ENCODE data around the gene MINK1.
A peak's percentile ranks its signal among the peaks of the same experiment; 100 is the strongest.

The MINK1 gene

DNA sequence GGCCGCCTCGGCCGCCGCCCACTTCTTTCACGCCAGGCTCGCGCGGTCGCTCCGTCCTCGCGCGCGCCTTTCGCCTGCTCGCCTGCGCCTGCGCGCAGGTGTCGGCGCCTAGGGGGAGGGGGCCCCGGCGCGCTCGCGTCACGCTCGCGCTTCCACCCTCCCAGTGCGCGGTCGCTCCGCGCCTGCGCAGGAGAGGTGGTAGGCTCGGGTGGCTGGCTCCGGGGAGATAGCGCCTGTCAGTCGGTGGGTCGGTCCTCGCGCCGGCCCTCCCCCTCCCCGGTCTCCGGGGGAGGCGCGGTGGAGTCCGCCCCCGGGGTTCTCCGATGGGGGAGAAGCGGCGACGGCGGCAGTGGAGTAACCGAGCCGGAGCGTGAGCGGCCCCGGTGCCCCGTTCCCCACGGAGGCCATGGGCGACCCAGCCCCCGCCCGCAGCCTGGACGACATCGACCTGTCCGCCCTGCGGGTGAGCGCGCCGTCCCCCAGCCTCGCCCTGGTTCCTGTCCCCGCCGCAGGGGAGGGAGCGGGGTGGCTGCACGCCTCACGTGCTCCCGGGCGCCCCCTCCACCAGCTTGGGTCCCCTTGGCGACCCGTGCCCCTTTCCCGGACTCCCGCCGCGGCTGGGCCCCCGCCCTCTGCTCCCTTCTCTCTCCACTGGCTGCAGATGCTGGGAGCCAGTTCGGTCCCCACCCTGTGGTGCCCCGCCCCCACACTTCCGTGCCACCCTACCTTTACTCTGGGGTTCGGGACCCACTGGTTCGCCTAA is at the start of gene MINK1:
MINK1 (plus strand) TSS at position 163 of the 763 bp plus-strand sequence; CDS start at position 407, 244 bp downstream.
- peak; percentile 37 for DNase-seq

DNA sequence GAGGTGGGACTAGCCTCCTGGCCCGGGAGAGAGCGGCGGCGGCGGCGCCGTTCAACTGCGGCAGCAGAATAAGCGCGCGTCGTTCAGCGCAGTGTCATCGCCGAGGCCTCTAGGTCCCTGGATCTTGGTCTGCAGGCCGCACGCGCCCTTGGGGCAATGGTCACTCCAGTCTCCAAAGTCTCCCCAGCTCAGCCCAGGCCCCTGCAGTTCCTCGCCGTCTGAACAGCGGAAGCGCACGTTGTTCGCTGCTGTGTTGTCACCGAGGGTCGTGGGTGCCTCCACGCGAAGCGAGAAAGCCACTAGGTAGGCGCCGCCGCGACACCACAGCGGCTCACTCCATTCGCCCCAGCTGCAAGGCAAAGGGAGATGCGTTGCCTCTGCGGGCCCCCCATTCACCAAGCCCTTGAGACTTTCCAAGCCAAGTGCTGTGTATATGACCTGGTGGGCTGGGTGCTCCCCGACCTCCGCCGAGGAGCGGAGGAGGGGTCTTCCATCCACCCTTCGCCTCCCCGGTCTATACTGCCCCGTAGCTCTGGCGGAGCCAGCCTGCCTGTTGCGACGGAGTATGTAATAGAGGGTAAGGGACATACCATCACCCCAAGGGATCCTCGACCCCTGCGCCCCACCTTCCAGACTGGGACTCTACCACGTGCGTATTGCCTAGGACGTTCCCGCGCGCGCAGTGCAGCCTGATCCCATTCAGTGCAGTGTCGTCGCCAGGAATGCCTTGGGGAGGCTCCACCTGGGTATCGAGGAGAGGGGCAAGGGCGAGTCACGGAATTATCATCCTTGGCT is 47.6 kb upstream of the MINK1 start:
- no peak for DNase-seq

DNA sequence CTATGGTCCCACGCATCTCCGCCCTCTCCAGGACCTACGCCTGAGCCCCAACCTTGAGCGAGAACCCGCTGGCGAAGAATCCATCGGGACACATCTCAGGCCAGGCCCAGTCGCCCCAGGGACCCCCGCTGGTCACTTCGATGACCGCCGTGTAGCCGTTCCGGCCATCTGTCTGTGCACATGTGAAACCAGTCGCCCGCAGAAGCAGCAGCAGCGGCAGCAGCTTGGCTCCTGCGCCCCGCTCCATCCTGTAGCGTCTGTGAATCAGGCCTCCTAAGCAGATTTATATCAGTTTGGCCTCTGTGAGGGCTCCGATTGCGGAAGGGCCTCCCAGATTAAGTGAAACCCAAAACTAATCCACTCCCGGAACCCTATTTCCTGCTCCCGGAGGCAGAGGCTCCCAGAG is 47.0 kb upstream of the MINK1 start, which contains the start of gene VMO1:
VMO1 (minus strand) TSS at position 259 of the 406 bp plus-strand sequence; CDS start at position 247, 12 bp downstream.
- DNase-seq = no peak

DNA sequence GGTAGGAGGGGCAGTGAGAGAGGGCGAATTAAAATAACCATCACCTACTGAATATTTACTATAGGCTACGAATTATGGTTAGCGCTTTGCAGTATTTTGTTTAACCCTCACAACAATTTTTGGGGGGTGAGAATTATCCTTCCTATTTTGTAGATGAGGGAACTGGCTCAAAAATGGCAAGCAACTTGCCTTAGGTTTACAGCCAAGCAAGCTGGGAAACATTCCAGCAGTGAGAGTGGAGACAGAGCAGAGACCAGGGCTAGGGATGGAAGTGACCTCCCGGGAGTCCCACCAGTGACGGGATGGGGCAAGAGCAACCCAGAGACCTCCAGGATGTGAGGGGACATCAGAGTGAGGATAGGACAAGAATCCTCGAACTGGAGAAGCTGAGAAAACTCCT is 46.6 kb upstream of the MINK1 start:
- no peak for DNase-seq

DNA sequence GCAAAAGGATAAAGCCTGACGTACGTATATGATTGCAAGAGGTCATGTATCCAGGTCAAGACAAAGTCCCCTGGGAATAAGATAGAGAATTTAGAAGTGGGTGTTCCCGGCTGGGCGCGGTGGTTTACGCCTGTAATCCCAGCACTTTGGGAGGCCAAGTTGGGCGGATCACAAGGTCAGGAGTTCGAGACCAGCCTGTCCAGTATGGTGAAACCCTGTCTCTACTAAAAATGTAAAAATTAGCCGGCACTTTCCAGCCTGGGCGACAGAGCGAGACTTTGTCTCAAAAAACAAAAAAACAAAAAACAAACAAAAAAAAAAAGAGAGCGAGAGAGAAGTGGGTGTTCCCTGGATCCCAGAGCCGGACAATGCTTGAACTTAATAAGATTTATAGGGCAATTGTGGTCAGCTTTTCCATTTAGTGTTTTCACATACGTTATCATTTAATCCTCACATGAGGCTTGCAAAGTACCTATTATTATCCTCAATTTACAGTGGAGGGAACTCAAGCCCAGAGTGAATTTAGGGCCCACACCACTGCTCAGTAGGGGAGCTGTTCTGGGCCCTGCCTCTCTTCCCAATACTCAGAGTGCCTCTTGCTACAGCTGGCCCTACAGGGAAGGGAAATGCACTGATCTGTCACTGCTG is 44.9 kb upstream of the MINK1 start:
- no peak for DNase-seq

DNA sequence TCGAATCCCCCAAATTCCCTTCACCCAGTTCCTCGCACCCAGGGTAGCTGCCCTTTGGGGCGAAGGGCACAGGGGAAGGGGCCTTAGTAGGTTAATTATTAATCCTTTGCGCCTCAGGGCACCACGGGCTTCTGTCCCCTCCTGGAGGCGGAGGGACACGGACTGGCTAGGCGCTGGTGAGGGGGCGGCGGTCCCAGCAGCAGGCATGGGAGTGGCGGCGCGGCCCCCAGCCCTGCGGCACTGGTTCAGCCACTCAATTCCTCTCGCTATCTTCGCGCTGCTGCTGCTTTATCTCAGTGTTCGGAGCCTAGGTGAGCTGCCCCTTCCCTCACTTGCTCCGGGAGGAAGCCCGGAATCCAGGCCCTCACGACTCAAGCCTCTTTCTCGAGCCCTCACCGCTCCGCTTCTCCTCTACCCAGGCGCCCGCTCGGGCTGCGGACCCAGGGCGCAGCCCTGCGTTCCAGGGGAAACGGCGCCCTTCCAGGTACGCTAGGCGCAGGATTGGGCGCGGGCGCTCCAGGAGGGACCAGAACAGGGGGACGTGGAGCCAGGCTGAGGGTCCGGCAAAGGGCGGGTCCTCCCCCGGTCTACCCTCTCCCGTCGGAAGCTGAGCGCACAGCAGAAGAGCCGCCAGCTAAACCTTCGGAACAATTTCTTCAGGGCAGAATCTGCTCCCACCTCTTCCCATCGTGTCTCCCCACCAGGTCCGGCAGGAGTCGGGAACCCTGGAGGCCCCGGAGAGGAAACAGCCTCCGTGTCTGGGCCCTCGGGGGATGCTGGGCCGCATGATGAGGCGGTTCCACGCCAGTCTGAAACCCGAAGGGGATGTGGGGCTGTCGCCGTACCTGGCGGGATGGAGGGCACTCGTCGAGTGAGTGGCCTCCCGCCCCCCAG is 44.1 kb upstream of the MINK1 start, which contains the start of gene GLTPD2:
GLTPD2 (plus strand) TSS at position 158 of the 894 bp plus-strand sequence; CDS start at position 206, 48 bp downstream.
- no peak for DNase-seq

DNA sequence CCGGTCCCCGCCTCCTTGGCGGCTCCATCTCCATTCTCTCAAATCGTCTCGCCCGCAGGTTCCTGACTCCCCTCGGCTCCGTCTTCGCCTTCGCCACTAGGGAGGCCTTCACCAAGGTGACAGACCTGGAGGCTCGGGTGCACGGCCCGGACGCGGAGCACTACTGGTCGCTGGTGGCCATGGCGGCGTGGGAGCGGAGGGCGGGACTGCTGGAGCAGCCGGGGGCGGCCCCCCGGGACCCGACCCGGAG is 43.5 kb upstream of the MINK1 start:
- DNase-seq = no peak

DNA sequence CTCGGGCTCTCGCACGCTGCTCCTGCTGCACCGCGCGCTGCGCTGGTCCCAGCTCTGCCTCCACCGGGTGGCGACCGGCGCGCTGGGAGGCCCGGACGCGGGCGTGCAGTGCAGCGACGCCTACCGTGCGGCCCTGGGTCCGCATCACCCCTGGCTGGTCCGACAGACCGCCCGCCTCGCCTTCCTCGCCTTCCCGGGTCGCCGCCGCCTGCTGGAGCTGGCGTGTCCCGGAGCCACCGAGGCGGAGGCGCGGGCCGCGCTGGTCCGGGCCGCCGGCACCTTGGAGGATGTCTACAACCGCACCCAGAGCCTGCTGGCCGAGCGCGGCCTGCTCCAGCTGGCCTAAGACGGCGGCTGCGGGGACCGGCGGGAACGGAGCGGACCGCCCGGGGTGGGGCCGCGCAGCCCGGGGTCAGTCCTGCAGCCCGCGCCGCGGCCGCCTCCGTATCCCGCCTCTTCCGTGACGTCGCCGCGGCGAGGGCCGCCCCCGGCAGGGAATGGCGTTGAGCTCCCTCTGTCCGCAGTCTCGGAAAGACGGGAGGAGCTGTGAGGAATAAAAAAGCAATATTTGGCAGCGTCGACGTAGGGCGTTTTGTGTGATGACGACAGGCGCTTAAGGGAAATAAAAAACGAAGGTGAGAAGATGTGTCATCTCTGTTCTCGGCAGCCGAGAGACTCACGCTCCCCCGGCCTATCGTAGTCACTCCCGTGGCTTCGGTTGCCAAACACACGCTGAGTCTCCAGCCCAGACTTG is 43.0 kb upstream of the MINK1 start:
- DNase-seq = no peak

DNA sequence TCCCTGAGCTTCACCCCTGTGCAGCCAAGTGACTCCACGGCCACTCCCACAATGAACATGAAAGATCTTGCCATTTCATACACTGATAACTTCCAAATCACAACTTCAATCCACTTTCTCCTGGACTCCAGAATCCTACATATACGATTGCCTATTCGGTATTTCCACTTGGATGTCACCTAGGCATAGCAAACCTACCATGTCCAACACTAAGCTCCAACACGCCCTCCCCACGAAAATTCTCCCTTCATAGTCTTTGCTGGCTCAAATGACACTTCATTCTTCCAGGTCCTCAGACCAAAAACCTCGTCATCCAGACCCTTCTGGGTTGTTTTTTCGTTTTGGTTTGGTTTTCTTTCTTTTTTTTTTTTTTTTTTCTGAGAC is 42.4 kb upstream of the MINK1 start:
- no peak for DNase-seq

DNA sequence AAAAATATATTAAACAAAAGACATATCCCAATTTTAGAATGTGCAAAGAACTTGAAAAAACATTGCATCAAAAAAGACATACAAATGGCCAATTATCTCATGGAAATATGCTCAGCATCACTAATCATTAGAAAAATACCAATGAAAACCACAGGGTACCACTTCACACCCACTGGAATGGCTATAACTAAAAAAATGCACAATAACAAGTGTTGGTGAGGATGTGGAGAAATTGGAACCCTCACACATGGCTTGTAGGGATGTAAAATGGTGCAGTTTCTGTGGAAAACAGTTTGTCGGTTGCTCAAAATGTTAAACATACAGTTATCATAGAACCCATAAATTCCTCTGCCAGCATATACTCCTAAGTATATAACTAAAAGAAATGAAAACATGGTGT is 38.0 kb upstream of the MINK1 start:
- DNase-seq = no peak

DNA sequence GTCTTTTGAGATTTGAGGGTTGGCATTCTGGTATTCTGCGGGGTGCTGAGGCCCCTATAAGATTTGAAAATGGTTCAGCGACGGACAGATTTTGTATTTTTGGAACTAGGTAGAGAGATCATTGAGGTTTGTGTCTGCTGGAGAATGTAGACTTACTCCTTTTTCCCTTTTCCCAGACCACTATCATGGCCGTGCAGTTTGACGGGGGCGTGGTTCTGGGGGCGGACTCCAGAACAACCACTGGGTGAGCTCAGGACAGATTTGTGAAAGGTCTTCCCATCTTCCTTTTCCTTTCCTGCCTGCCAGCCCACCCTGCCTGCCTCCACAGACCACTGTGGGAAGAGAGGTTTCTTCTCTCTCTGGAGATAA is 36.6 kb upstream of the MINK1 start:
- no peak for DNase-seq

DNA sequence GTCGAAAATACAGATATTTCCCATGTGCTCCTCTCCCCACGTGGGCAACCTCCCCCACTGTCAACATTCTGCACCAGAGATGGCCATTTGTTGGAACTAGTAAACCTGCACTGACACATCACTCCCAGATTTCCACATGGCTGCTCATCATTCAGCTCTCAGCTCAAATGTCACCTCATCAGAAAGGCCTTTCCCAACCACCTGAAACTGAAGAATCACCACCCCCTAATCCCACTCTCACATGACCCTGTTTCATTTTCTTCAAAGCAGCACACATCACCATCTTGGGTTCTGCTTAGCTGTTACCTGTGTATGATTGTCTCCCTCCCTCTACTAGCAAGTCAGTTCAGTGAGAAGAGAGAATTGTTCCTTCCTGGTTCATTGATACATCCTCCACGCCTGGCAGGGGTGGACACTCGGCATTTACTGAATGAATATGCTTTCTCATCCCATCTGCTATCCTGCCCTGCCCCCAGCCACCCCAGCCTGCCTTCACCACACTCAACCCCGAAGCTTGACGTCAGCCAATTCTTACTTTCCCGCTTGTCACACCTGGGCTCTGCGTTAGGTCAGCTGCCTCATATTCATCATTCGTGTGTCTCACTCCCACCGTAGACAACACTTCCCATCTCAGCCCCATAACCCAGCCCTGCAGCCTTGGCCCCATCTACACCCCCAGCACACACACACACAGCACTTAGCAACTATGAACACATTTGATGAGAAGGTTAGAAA is 32.5 kb upstream of the MINK1 start:
- DNase-seq = no peak

DNA sequence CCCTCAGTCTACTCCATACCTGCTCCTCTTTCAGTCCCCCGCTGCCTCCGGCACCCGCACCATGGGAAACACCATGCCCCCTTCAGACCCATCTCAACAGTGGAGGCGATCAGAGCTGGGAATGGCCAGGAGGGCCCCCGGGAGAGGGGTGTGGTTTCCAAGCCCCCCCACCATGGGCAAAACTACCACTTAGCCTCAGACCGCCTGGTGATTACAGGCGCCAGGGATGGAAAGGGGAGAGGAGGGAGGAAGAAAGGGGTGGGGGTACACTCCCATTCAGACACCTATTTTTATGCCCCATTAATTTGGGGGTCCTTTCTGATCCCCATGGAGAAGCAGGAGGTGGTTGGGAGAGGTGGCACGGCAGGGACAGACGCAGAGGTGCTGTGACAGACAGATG is 30.9 kb upstream of the MINK1 start, which contains the start of gene C17orf114:
C17orf114 (minus strand) TSS at position 101 of the 400 bp plus-strand sequence.
- no peak for DNase-seq

DNA sequence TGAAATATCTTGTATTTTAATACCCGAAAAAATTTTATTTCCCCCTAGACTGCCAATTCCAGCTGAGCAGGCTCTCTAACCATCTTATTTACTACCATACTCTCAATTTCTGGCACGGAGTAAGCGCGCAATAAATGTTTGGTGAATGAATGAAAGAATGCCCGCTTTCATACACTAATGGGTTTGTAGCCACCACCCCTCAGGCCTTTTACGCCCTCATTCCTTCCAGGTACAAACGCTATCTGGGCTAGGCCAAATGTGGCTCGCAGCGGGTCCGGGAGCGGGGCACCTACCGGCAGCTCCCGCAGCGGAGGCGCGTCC is 26.7 kb upstream of the MINK1 start:
- DNase-seq = no peak

DNA sequence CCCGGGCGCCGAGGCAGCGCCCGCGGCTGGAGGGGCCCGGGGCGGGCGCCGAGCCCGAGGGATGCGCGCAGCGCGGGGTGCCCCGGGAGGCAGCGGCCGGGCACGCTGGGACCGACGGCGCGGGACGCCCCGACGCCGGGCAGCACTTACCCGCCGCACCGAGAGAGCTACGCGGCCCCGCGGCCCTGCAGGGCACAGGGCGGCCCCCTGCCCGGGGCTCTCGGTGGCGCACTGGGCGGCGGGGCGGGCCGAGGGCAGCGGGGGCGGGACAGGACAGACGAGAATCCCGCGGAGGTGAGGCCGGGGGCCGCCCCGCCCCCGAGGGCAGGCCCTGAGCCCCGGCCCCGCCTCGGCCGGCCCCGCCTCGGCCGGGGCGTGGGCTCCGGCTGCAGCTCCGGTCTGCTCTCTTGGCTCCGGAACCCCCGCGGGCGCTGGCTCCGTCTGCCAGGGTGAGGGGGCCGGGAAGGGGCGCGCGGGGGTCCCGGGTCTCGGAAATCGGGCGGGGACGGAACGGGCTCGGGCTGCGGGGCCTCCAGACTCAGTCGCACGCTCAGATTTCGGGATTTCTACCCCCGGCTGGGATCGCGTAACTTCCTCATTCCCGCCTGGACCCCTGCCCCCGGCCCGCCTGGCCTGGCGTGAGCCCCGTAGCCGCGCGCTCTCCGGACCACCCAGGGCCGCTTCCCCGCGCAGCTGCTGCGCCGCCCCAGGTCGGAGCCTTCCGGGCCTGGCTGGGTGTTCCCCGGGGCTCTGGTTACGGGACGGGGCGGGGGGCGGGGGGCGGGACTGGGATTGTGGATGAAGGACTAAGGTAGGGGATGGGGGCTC is 26.1 kb upstream of the MINK1 start, which contains the start of gene PLD2:
PLD2 (plus strand) TSS at position 376 of the 828 bp plus-strand sequence. CDS start 621 bp downstream, outside the sequence.
- DNase-seq = no peak

DNA sequence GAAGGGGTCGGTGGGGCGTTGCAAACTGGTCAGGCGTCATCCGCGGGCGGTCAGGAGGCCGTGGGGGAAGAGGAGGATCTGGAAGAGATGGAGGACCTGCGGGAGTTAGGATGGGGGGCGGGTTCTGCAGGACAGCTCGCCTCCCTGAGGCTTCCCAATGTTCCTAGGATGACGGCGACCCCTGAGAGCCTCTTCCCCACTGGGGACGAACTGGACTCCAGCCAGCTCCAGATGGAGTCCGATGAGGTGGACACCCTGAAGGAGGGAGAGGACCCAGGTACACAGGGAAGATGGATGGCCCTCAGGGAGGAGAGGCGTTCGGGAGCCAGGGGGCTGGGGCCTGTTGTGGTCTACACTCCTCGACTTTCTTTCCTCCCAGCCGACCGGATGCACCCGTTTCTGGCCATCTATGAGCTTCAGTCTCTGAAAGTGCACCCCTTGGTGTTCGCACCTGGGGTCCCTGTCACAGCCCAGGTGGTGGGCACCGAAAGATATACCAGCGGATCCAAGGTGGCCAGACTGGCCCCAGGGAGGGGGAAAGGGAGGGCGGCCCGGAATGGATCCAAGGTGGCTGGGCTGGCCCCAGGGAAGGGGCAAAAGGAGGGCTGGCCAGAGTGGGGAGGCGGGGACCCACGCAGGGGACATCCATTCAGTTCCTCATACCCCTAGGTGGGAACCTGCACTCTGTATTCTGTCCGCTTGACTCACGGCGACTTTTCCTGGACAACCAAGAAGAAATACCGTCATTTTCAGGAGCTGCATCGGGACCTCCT is 25.3 kb upstream of the MINK1 start:
- no peak for DNase-seq

DNA sequence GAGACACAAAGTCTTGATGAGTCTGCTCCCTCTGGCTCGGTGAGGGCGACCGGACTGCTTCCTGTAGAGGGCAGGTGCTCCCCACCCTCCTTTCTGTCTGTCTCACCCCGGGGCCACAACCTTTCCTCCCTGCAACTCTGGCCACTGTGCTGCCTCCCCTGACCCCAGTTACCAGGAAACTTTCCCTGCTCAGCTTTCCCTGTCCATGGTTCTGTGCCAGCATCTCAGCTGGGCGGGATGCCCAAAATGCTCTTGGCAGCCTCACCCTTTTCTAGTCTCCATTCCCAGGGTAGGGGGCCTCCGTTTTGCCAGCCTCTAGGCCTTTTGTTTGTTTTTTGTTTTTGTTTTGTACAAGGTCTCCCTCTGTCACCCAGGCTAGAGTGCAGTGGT is 24.8 kb upstream of the MINK1 start:
- DNase-seq = no peak

DNA sequence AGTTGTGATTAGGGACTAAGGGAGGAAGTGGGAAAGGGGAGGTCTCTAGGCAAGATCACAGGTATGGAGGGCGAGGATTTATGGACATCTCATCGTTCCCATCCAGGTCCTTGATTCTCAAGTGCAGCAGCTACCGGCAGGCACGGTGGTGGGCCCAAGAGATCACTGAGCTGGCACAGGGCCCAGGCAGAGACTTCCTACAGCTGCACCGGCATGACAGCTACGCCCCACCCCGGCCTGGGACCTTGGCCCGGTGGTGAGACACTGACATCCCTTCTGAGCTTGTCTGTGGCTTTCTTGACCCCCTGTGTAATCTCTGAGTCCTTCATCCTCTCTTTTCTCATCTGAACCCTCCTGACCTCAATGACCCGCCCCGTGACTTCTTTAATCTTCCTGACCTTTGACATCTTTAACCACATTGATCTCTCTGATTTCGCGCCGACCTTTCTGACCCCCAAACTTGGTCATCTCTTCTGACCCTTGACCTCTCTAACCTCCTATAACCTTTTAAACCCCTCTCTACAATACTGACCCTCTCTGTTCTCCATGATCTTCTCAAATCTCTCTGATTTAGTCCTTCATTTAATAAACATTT is 22.3 kb upstream of the MINK1 start:
- no peak for DNase-seq

DNA sequence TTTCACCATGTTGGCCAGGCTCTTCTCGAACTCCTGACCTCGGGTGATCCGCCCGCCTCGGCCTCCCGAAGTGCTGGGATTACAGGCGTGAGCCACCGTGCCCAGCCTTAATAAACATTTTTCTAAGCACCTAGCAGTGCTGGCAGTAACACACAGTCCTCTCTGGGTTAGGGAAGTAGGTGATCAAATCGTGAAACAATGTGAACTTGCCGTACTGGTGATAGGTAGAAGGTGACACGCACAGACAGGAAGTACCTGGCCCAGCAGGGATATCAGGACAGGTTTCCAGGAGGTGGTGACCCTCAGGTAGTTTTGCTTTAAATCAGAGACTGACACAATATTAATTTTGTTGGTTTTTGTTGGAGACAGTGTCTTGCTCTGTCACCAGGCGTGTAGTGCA is 21.7 kb upstream of the MINK1 start:
- no peak for DNase-seq
